GM19397 (cell line): ENCODE results near the gene CAMK1D.

Experiments
- ATAC-seq: cut with Tn5 transposase; IDR thresholded peaks from one replicate; pipeline ENCODE4 v1.9.1; 2021; ENCODE audit warnings: mild to moderate bottlenecking, moderate library complexity; ENCODE audit not compliant: unreplicated experiment

Gene CAMK1D

GRCh38 chr10:12397941-12398340, 48.6 kb downstream of the CAMK1D start:
- ATAC-seq = no peak

GRCh38 chr10:12400266-12400931, 51.1 kb downstream of the CAMK1D start:
- ATAC-seq = no peak

- no peak for ATAC-seq
Observed at GRCh38 chr10:12401466-12401865, 52.1 kb downstream of the CAMK1D start.

- ATAC-seq = no peak
Observed at GRCh38 chr10:12403119-12403518, 53.8 kb downstream of the CAMK1D start.

- no peak for ATAC-seq
Observed at GRCh38 chr10:12405342-12406320, 56.3 kb downstream of the CAMK1D start.

GRCh38 chr10:12406764-12407400, 57.5 kb downstream of the CAMK1D start:
- no peak for ATAC-seq

- ATAC-seq = no peak
Observed at GRCh38 chr10:12408472-12408871, 59.1 kb downstream of the CAMK1D start.

- ATAC-seq = no peak
Observed at GRCh38 chr10:12409161-12409560, 59.8 kb downstream of the CAMK1D start.

- no peak for ATAC-seq
Observed at GRCh38 chr10:12409613-12410012, 60.3 kb downstream of the CAMK1D start.

- no peak for ATAC-seq
Observed at GRCh38 chr10:12412666-12413368, 63.5 kb downstream of the CAMK1D start.

- ATAC-seq = no peak
Observed at GRCh38 chr10:12413369-12413711, 64.0 kb downstream of the CAMK1D start.

- no peak for ATAC-seq
Observed at GRCh38 chr10:12414278-12414989, 65.1 kb downstream of the CAMK1D start.

GRCh38 chr10:12416344-12417050, 67.2 kb downstream of the CAMK1D start:
- no peak for ATAC-seq

GRCh38 chr10:12417331-12417730, 68.0 kb downstream of the CAMK1D start:
- no peak for ATAC-seq

GRCh38 chr10:12418000-12418399, 68.7 kb downstream of the CAMK1D start:
- ATAC-seq = no peak

- ATAC-seq = no peak
Observed at GRCh38 chr10:12418725-12419261, 69.4 kb downstream of the CAMK1D start.

- no peak for ATAC-seq
Observed at GRCh38 chr10:12419262-12419847, 70.0 kb downstream of the CAMK1D start.

- no peak for ATAC-seq
Observed at GRCh38 chr10:12420530-12421120, 71.3 kb downstream of the CAMK1D start.

GRCh38 chr10:12422189-12422588, 72.8 kb downstream of the CAMK1D start:
- no peak for ATAC-seq
